Astrocyte (in vitro differentiated cells and primary cell): ENCODE results near the gene COPS6. TPM values are rescaled to one million over a fixed set of nuclear protein-coding genes. Genes with fewer than 3 reads are reported as not detected.

Source experiments
- DNase-seq: peaks from one replicate; pipeline ENCODE4 v3.0.0-alpha.2; 2010; ENCODE audit warnings: low read depth
- FAIRE-seq: peaks from 2 replicates; lab custom pipeline; 2011; peaks lifted over from hg19 to GRCh38; lab: Jason Lieb, UNC
- H2AFZ ChIP-seq: 2 replicates; pipeline ENCODE4 v1.6.0; 2012; ENCODE audit warnings: low read depth, low read length, inconsistent platforms
- H3K27ac ChIP-seq: 2 replicates; pipeline ENCODE4 v1.5.1; 2011; ENCODE audit warnings: low read depth, low read length, inconsistent platforms
- H3K27me3 ChIP-seq: 2 replicates; pipeline ENCODE4 v1.6.0; 2011; ENCODE audit warnings: low read length, inconsistent platforms; ENCODE audit not compliant: insufficient read depth
- H3K36me3 ChIP-seq: 2 replicates; pipeline ENCODE4 v1.5.1; 2011; ENCODE audit warnings: low read length, inconsistent platforms; ENCODE audit not compliant: insufficient read depth
- H3K4me1 ChIP-seq: 2 replicates; pipeline ENCODE4 v1.5.1; 2011; ENCODE audit warnings: low read length, inconsistent platforms; ENCODE audit not compliant: insufficient read depth
- H3K4me2 ChIP-seq: 2 replicates; pipeline ENCODE4 v1.6.0; 2012; ENCODE audit warnings: low read length, inconsistent platforms
- H3K4me3 ChIP-seq: 2 replicates; pipeline ENCODE4 v1.5.1; 2011; ENCODE audit warnings: low read depth, mild to moderate bottlenecking, low read length, inconsistent platforms; ENCODE audit not compliant: insufficient read depth
- H3K79me2 ChIP-seq: 2 replicates; pipeline ENCODE4 v1.6.0; 2012; ENCODE audit warnings: mild to moderate bottlenecking, low read length, inconsistent platforms; ENCODE audit not compliant: insufficient read depth
- H3K9ac ChIP-seq: 2 replicates; pipeline ENCODE4 v1.6.0; 2012; ENCODE audit warnings: mild to moderate bottlenecking, low read length, inconsistent platforms
- H3K9me3 ChIP-seq: 2 replicates; pipeline ENCODE4 v1.5.1; 2012; ENCODE audit warnings: low read depth, mild to moderate bottlenecking, low read length, inconsistent platforms; ENCODE audit not compliant: insufficient read depth
- H4K20me1 ChIP-seq: 2 replicates; pipeline ENCODE4 v1.6.0; 2012; ENCODE audit warnings: low read length, inconsistent platforms; ENCODE audit not compliant: insufficient read depth
- H3K27ac Mint-ChIP-seq: one replicate; pipeline ENCODE4 v1.8.0; 2021; ENCODE audit warnings: mild to moderate bottlenecking, mixed read lengths; ENCODE audit not compliant: unreplicated experiment
- H3K27me3 Mint-ChIP-seq: one replicate; pipeline ENCODE4 v1.8.0; 2021; ENCODE audit warnings: low read depth, mixed read lengths; ENCODE audit not compliant: unreplicated experiment
- H3K36me3 Mint-ChIP-seq: one replicate; pipeline ENCODE4 v1.8.0; 2021; ENCODE audit warnings: low read depth, mixed read lengths; ENCODE audit not compliant: unreplicated experiment
- H3K4me1 Mint-ChIP-seq: one replicate; pipeline ENCODE4 v1.8.0; 2021; ENCODE audit warnings: low read depth, mixed read lengths; ENCODE audit not compliant: unreplicated experiment
- H3K4me3 Mint-ChIP-seq: one replicate; pipeline ENCODE4 v1.8.0; 2021; ENCODE audit warnings: mild to moderate bottlenecking, moderate library complexity, mixed read lengths; ENCODE audit not compliant: unreplicated experiment
- H3K9me3 Mint-ChIP-seq: one replicate; pipeline ENCODE4 v1.8.0; 2021; ENCODE audit warnings: mild to moderate bottlenecking, mixed read lengths; ENCODE audit not compliant: unreplicated experiment
- EZH2 ChIP-seq: IDR thresholded peaks from 2 replicates; pipeline ENCODE4 v1.6.1; 2012; ENCODE audit warnings: mild to moderate bottlenecking, low read length, inconsistent platforms; ENCODE audit not compliant: insufficient read depth
- total RNA-seq: library from RNA; stranded (reverse); gene quantifications from 2 replicates; pipeline ENCODE4 v1.2.1, GENCODE V29; 2021
- TF ChIP-seq, protein P1 (sequence below): IDR thresholded peaks from 2 replicates; pipeline ENCODE4 v1.5.1; 2011; ENCODE audit warnings: low read depth, mild to moderate bottlenecking, inconsistent platforms, low read length, moderate library complexity; ENCODE audit not compliant: insufficient read depth

COPS6 gene
- total RNA-seq, 1 donor from 2014 or later = 95.3 TPM

DNA sequence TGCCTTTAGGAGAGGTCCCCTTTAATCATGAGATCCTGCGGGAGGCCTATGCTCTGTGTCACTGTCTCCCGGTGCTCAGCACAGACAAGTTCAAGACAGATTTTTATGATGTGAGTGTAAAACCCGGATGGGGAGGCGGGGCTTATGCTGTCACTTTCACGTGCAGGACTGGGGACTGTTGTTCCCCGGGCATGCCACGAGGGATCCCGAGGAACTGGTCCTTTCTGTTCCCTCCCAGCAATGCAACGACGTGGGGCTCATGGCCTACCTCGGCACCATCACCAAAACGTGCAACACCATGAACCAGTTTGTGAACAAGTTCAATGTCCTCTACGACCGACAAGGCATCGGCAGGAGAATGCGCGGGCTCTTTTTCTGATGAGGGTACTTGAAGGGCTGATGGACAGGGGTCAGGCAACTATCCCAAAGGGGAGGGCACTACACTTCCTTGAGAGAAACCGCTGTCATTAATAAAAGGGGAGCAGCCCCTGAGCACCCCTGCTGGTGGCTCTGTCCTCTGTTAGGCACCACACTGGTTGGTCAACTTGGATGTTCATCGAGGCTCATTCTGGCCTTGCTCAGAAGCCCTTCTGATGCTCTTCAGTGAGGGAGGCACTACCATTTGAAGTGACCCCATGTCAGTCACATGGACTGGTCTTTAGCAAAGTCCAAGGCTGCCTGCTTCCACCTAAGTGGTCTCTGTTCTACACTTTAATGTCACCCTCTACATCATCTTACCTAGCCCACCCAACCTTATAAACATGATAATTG, 2.8 kb downstream of the COPS6 start:
- peaks cover 58% of the 10 kb centered on the region for H3K4me1 ChIP-seq
- peaks cover 31% of the 10 kb centered on the region for H3K36me3 Mint-ChIP-seq
- H4K20me1 ChIP-seq = peaks cover 50% of the 10 kb centered on the region
- FAIRE-seq (no peak), DNase-seq (no peak)
- peak overlapping the region; percentile 25 for H3K9ac ChIP-seq
- H3K36me3 ChIP-seq = peaks cover 57% of the 10 kb centered on the region
- no peaks in the 10 kb centered on the region for H3K27me3 Mint-ChIP-seq
- H3K27ac Mint-ChIP-seq = peak overlapping the region; percentile 53
- H3K4me3 ChIP-seq = no peak overlapping the region
- H3K4me3 Mint-ChIP-seq = peak overlapping the region; percentile 40
- peaks cover 73% of the 10 kb centered on the region for H3K79me2 ChIP-seq
- peaks cover 11% of the 10 kb centered on the region for H3K4me1 Mint-ChIP-seq
- H3K27ac ChIP-seq = peak overlapping the region; percentile 47
- H3K9me3 Mint-ChIP-seq = no peaks in the 10 kb centered on the region
- no peaks in the 10 kb centered on the region for H3K9me3 ChIP-seq
- H2AFZ ChIP-seq = no peak overlapping the region
- H3K27me3 ChIP-seq = no peaks in the 10 kb centered on the region
- peak overlapping the region; percentile 94 for H3K4me2 ChIP-seq
- TF ChIP-seq EZH2 = no peak
- TF ChIP-seq, protein P1, sequence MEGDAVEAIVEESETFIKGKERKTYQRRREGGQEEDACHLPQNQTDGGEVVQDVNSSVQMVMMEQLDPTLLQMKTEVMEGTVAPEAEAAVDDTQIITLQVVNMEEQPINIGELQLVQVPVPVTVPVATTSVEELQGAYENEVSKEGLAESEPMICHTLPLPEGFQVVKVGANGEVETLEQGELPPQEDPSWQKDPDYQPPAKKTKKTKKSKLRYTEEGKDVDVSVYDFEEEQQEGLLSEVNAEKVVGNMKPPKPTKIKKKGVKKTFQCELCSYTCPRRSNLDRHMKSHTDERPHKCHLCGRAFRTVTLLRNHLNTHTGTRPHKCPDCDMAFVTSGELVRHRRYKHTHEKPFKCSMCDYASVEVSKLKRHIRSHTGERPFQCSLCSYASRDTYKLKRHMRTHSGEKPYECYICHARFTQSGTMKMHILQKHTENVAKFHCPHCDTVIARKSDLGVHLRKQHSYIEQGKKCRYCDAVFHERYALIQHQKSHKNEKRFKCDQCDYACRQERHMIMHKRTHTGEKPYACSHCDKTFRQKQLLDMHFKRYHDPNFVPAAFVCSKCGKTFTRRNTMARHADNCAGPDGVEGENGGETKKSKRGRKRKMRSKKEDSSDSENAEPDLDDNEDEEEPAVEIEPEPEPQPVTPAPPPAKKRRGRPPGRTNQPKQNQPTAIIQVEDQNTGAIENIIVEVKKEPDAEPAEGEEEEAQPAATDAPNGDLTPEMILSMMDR = no peak

DNA sequence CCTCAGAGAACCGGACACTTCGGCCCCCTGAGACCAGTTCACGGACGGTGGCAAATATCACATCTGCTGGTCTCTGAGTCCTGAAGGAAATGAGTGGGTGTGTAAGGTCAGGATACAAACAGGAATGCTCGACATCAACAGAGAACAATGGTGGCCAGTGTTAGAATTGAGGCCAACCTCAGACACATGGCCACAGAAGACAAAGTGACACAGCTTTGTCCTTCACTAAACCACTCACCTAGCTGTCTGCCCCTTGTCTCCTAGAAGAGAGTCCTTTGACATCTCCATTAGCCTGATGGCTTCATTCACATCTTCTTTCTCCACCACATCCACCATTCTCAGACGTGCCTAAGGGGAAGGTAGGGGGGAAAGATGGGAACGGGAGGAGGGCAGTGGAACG, 4.3 kb downstream of the COPS6 start:
- no peak for TF ChIP-seq EZH2
- TF ChIP-seq, protein P1 = no peak
- H3K4me2 ChIP-seq = no peak overlapping the region
- peaks cover 69% of the 10 kb centered on the region for H3K36me3 ChIP-seq
- H3K4me1 ChIP-seq = peaks cover 44% of the 10 kb centered on the region
- no peaks in the 10 kb centered on the region for H3K27me3 Mint-ChIP-seq
- no peaks in the 10 kb centered on the region for H3K27me3 ChIP-seq
- no peaks in the 10 kb centered on the region for H3K9me3 ChIP-seq
- peaks cover 38% of the 10 kb centered on the region for H3K36me3 Mint-ChIP-seq
- H4K20me1 ChIP-seq = peaks cover 50% of the 10 kb centered on the region
- no peaks in the 10 kb centered on the region for H3K9me3 Mint-ChIP-seq
- H3K27ac ChIP-seq = no peak overlapping the region
- no peak overlapping the region for H3K27ac Mint-ChIP-seq
- H2AFZ ChIP-seq = no peak overlapping the region
- peaks cover 7% of the 10 kb centered on the region for H3K4me1 Mint-ChIP-seq
- FAIRE-seq (no peak), DNase-seq (no peak)
- H3K4me3 Mint-ChIP-seq = no peak overlapping the region
- no peak overlapping the region for H3K9ac ChIP-seq
- H3K79me2 ChIP-seq = peaks cover 85% of the 10 kb centered on the region
- no peak overlapping the region for H3K4me3 ChIP-seq

DNA sequence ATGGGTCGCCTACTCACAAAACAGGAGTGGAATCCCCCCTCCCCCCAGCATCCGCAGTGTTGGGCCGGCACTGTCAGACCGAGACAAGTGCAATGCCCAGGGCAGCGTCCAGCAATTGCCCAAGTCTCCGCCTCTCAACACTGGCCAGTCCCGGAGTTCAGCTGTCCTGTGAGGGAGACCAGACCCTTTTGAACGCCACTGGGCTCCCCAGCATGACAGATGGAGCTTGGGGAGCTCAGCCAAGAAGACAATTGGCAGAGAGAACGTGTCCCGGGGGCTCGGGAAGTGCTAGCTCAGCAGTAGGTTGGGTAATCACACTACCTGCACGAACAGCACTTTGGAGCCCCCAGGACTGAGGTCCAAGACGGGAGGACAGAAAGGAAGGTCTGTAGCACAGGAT, 4.7 kb downstream of the COPS6 start:
- Histone ChIP-seq H3K36me3 (peaks cover 73% of the 10 kb centered on the region), H3K9me3 (no peaks in the 10 kb centered on the region), H3K79me2 (peaks cover 86% of the 10 kb centered on the region), H3K4me1 (peaks cover 40% of the 10 kb centered on the region), H2AFZ (no peak overlapping the region), H3K27me3 (no peaks in the 10 kb centered on the region), H3K4me3 (no peak overlapping the region), H3K4me2 (no peak overlapping the region), H3K9ac (peak overlapping the region; percentile 8), H4K20me1 (peaks cover 54% of the 10 kb centered on the region), H3K27ac (no peak overlapping the region)
- DNase-seq (no peak), FAIRE-seq (no peak)
- Mint-ChIP-seq H3K27ac (peak overlapping the region; percentile 75), H3K4me1 (peaks cover 9% of the 10 kb centered on the region), H3K9me3 (no peaks in the 10 kb centered on the region), H3K27me3 (no peaks in the 10 kb centered on the region), H3K4me3 (no peak overlapping the region), H3K36me3 (peaks cover 41% of the 10 kb centered on the region)
- no peak for TF ChIP-seq EZH2
- TF ChIP-seq, protein P1 = no peak
